ENCODE data around the gene CLDND2.

The CLDND2 gene

GRCh38 chr19:51331193-51331592 is 37.6 kb downstream of the CLDND2 start:
- DNase-seq (ENCODE audit: low read depth), result no peak

GRCh38 chr19:51330366-51330765 is 38.4 kb downstream of the CLDND2 start:
- DNase-seq (ENCODE audit: low read depth), result no peak

GRCh38 chr19:51329411-51329810 is 39.4 kb downstream of the CLDND2 start:
- no peak for DNase-seq (ENCODE audit: low read depth)

GRCh38 chr19:51327066-51328001 is 41.5 kb downstream of the CLDND2 start:
- DNase-seq (ENCODE audit: low read depth), result peak; percentile 19

- no peak for DNase-seq (ENCODE audit: low read depth)
Observed at GRCh38 chr19:51326216-51327065, 42.4 kb downstream of the CLDND2 start.

GRCh38 chr19:51325161-51325976 is 43.4 kb downstream of the CLDND2 start:
- no peak for DNase-seq (ENCODE audit: low read depth)

GRCh38 chr19:51324167-51324481 is 44.7 kb downstream of the CLDND2 start:
- no peak for DNase-seq (ENCODE audit: low read depth)

- no peak for DNase-seq (ENCODE audit: low read depth)
Observed at GRCh38 chr19:51323481-51324166, 45.2 kb downstream of the CLDND2 start.

- no peak for DNase-seq (ENCODE audit: low read depth)
Observed at GRCh38 chr19:51321799-51322198, 47.0 kb downstream of the CLDND2 start.

- no peak for DNase-seq (ENCODE audit: low read depth)
Observed at GRCh38 chr19:51320280-51320657, 48.5 kb downstream of the CLDND2 start.

- no peak for DNase-seq (ENCODE audit: low read depth)
Observed at GRCh38 chr19:51319649-51320279, 49.0 kb downstream of the CLDND2 start.

- DNase-seq (ENCODE audit: low read depth), result no peak
Observed at GRCh38 chr19:51318687-51319648, 49.8 kb downstream of the CLDND2 start.

GRCh38 chr19:51317968-51318367 is 50.8 kb downstream of the CLDND2 start:
- DNase-seq (ENCODE audit: low read depth), result no peak

GRCh38 chr19:51317376-51317775 is 51.4 kb downstream of the CLDND2 start:
- DNase-seq (ENCODE audit: low read depth), result no peak

Data from fibroblast of gingiva (primary cell).